Fibroblast of villous mesenchyme (primary cell): ENCODE data around the gene CFAP45. TPM values are rescaled to one million over a fixed set of nuclear protein-coding genes. Genes with fewer than 3 reads are reported as not detected.

Source experiments
- DNase-seq: peaks from one replicate; pipeline ENCODE4 v3.0.0-alpha.2; 2010; ENCODE audit warnings: low read depth
- H3K4me3 ChIP-seq: 2 replicates; pipeline ENCODE4 v1.5.1; 2011; ENCODE audit warnings: low read depth, mild to moderate bottlenecking, low read length
- CTCF ChIP-seq: IDR thresholded peaks from 2 replicates; pipeline ENCODE4 v1.5.1; 2012; ENCODE audit warnings: low read depth, mild to moderate bottlenecking, low read length; ENCODE audit not compliant: insufficient read depth
- total RNA-seq: library from RNA; depleted of rRNA; stranded (reverse); fragments of >200 nt; gene quantifications from 2 replicates; pipeline ENCODE4 v1.2.3, GENCODE V29; 2012

Gene CFAP45
- total RNA-seq, 1 donor = 0.43 TPM

DNA sequence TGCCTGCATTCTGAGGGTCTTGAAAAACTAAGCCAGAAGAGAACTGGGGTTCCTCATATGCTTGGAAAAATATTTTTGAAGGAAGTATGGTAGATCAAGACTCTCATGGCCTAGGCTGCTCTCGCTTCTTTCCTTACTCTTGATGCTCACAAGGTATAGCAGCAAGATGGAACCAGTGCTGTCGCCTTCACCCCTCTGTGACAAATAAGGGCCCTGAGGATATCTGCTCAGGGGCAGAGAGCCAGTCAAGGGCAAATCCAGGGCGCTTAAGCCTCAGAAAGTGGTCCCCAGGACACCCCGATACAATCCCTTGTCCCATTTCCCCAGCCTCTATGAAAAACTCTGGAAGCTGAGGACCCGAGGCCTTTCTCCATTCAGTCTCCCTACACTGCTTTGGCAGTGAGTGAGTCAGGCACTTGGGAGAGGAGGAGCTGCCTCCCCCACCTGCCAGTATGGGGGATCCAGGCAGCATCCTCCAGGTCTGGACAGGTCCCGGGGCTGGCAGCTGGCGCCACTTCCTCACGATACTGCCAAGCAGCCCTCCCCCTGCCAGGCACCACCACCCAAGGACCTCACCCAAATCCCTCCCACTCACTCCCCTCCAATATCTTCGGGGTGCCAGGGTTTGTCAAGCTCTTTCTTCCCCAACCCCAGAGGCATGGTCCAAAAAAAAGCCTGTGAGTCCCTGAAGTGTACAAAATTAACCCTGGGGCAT, 44.1 kb upstream of the CFAP45 start:
- no peak for TF ChIP-seq CTCF
- no peak for DNase-seq
- H3K4me3 ChIP-seq = no peak overlapping the region

DNA sequence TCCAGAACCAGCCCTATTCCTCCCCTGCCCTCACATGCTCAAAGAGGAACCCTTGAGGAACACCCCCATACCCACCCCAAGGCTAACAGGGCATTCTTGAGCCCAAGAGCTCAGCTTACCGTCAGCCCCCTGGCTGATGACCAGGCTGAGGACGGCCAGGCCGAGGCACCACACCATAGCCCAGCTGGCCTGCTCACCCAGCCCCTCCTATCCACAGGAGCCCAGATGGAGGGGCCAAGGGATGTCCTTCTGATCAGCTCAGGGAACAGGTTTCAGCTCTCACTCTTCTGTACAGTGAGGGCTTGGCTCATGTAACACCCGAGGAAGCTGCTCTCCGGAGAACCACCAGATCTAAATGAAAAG, 43.3 kb upstream of the CFAP45 start:
- no peak overlapping the region for H3K4me3 ChIP-seq
- no peak for DNase-seq
- TF ChIP-seq CTCF = no peak

GRCh38 chr1:159942632-159943277, 42.8 kb upstream of the CFAP45 start:
- no peak for DNase-seq
- H3K4me3 ChIP-seq = no peak overlapping the region
- TF ChIP-seq CTCF = no peak

DNA sequence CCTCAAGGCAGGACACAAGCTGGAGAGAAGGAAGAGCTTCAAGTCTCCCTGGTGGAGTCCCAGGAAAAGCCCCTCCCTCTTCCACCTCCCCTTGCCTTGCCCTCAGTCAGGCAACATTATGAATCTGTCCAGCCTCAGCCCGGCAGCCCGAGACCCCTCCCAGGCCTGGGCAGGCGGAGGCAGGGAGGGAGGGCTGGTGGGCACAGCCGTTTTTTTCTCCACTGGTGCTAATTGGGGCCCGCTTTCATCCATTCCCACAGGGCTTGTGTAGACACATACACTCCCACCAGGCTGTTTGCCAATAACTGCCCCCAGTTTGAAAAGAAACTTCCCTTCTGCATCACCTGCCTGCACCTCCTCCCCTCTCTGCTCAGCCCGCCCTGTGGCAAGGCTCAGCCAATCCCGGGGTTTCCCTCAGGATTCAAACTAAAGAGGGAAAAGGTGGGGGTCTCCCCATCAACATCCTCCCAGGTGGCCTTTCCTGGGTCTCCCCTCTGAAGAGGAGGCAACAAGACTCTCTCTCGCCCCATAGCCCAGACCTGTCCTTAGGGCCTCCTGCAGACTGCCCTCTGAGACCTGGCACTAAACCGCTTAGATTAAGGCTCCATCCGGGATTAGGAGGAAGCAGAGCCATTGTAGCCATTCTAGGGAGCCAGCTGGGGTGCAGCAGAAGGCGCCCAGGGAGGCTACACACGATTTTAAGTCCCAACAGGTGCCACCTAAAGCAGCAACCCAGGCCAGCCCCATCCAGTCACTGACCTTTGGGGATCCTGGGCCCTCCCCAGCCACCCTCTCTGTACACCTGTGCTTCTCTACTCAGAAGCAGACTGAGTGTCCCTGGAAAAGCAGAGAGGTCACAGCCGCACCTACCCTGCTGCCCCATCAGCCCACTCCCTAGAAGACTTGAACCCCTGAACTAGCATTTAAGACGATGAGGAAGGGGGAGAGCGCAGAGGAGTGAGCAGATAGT, 41.9 kb upstream of the CFAP45 start:
- H3K4me3 ChIP-seq = no peak overlapping the region
- no peak for DNase-seq
- TF ChIP-seq CTCF = no peak

DNA sequence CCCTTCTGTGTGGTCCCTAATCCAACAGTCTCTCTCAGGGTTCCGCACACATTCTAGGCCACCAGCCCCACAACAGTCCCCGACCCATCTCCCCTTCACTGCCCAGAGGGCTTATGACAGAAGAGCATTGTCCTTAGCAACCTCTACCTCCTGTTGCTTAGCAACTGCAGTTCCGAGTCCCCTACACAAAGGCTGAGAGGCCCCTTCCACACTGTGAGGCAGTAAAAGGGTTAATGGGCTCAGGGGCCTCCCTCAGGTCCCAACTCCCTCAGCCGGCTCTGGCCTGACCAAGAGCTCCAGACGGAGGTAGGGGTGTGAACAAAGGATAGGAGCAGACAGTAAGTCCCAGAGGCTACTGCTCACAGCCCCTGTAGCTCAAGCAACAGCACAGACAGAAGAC, 41.2 kb upstream of the CFAP45 start:
- no peak for TF ChIP-seq CTCF
- no peak for DNase-seq
- H3K4me3 ChIP-seq = no peak overlapping the region

GRCh38 chr1:159940006-159940620, 40.1 kb upstream of the CFAP45 start:
- no peak for DNase-seq
- H3K4me3 ChIP-seq = no peak overlapping the region
- TF ChIP-seq CTCF = no peak
